NCI-H1048 (cell line): ENCODE measurements around the gene RTN4RL1.

Source experiments
- DNase-seq: peaks from one replicate; lab custom pipeline; 2025; lab: John Stamatoyannopoulos, UW

RTN4RL1 gene, protein sequence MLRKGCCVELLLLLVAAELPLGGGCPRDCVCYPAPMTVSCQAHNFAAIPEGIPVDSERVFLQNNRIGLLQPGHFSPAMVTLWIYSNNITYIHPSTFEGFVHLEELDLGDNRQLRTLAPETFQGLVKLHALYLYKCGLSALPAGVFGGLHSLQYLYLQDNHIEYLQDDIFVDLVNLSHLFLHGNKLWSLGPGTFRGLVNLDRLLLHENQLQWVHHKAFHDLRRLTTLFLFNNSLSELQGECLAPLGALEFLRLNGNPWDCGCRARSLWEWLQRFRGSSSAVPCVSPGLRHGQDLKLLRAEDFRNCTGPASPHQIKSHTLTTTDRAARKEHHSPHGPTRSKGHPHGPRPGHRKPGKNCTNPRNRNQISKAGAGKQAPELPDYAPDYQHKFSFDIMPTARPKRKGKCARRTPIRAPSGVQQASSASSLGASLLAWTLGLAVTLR

GRCh38 chr17:2025220-2025621 is at the start of gene RTN4RL1:
Gene RTN4RL1 (minus strand): TSS chr17:2025334. CDS start chr17:2024865, 469 bp downstream.
- no peak for DNase-seq

DNA sequence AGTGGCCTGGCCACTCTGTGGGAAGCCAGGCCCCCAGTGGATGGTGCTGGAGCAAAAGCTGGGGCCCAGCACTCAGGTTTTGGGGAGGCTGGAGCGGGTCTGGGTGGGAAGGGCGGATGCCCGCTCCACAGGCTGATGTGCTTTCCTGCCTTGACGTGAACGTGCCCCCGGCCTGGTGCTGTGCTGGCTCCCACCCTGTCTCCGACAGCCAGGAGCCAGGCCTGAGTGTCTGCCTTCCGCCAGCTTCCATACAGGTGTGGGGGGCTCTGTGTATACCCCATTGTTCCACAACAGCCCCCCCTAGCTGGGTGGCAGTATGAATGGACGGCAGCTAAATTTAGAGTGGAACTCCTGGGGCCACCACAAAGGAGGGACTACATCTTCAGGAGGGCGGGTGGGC is 49.8 kb upstream of the RTN4RL1 start:
- DNase-seq: no peak

GRCh38 chr17:2071455-2072281 is 46.5 kb upstream of the RTN4RL1 start:
- no peak for DNase-seq

GRCh38 chr17:2071024-2071385 is 45.9 kb upstream of the RTN4RL1 start:
- DNase-seq: no peak

DNA sequence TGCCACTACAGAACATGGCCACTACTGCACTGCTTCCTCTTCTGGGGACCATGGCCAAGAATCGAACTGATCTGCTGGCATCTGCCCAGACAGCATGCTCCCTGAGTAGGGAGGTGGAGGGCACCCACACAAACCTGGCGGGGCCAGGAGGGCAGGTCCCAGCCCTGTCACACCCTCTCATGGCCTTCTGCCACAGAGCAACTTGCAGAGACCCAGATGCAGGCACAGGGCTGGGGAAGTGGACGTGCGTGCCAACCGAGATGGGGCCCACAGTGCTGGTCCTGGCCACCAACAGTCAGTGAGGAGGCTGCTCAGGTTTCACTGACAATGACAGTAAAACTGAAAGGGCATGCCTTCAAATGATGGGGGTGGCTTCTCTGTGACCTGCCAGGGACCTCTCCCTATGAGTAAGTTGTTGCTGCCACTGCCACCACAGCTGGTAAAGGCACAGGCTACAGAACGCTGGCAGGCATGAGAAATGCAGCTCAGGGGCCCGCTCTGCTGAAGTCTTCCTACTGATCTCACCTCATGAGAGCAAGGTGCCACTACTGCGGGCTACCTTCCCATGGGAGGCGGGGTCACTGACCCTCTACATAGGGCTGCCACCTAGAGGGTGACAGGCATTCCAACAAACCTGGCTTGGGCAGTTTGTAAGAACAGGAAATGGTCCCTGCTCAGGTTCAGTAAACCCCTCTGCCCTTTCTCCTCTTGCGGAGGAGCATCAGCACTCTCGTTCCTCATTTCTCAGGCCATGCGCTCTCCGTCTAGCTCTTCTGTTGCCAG is 45.3 kb upstream of the RTN4RL1 start:
- DNase-seq: no peak

DNA sequence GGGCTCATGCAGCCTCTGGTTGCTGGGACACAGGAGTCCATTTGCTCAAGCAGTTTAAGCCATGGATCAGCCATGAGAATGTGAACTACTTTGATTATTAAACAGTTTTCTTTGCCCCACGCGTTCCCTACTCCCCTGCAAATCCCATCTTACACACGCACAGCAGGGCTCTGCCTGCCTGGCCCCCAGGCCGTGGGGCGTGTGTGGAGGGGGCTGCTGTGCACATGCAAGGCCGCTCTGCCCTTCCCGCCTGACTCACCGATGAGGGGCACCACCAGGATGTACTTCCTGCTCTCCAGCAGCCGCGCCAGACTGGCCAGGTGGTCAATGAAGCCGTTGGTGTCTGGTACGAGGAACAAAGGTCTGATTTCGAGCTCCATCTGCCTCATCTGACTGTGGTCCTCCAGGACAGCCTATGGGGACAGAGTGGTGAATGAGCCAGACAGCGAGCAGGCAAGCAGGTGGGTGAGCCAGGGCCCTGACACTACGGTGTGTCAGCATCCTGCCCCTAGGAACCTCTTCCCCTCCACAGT is 43.5 kb upstream of the RTN4RL1 start:
- no peak for DNase-seq

DNA sequence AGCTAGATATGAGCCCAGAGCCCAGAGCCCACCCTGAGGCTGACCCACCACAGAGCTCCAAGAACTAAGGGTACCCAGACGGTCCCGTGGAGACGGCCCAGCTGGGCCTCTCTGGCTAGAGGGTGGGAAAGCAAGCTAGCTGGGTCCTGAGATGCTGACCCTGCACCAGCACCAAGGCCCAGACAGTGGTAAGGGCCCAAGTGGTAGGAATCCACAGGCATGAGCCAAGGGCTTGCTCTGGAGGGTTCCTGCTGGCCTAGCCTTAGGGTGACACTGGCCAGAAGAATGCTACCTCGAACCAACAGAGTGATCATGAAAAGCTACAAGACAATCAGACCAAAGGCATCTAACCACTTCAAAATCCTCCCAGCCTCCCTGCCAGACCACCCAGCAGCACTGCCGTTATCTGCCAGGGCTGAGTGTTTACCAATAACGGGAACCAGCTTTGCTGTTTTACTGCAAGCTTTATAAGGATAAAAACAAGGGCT is 42.9 kb upstream of the RTN4RL1 start:
- DNase-seq: no peak

GRCh38 chr17:2067608-2068024 is 42.5 kb upstream of the RTN4RL1 start:
- no peak for DNase-seq

DNA sequence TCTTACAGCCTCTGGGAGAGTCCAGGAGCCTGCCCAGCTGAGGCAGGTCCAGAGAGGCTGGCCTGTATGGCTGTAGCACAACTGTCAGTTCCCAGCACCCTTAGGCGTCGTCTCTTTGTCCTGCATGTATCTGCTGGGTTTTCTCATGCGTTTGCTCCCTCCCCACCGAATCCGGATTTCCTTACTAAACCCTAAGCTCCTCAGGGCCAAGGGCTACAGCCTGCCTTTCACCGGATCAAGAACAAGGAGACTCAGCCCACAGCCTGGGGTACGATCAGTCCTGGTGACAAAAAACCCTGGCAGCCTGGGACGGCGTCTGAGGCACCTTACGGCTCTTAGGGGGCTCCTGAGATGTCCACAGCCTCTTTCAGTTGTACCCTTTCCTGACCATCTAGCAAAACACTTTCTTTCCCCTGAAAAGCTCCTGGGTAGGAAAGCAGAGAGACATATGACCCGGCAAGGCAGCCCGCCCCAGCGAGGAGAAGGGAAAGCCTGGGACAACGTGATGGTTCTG is 42.0 kb upstream of the RTN4RL1 start:
- DNase-seq: no peak

DNA sequence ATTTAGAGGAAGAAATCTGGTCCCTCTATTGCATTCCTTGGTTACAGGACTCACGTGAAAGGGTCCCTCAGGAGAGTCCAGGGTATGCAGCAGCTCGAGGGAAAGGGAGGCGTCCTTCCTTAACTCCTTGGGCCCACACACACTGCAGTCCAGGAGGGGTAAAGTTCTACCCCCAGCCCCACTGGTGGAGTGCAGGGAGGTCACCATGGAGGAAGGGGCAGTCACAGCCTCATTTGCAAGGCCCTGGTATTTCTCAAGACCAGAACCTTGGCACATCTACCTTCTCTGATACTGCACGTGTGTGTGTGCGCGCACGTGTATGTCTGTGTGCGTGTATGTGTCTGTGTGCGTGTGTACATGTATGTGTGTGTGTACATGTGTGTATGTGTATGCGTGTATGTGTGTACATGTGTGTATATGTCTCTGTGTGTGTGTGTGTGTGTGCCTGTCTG is 40.8 kb upstream of the RTN4RL1 start:
- DNase-seq: no peak

- DNase-seq: no peak
Measured at GRCh38 chr17:2064980-2065785, 40.0 kb upstream of the RTN4RL1 start.

GRCh38 chr17:2064520-2064971 is 39.4 kb upstream of the RTN4RL1 start:
- no peak for DNase-seq

DNA sequence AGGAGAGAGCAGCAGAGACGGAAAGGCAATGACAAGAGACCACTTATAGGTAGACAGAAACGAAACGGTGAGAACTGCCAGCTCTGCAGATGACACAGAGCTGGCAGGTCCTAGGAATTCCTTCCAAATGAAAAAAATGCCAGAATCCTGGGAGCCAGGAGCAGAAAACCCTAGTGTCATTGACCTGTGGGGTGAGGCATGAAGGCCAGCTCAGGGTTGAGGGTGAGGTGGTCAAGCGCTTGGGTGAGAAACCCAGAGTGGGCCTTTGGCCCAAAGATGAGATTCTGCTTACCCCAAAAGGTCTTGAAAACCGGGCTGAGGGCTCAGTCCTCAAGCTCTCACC is 39.0 kb upstream of the RTN4RL1 start:
- no peak for DNase-seq

DNA sequence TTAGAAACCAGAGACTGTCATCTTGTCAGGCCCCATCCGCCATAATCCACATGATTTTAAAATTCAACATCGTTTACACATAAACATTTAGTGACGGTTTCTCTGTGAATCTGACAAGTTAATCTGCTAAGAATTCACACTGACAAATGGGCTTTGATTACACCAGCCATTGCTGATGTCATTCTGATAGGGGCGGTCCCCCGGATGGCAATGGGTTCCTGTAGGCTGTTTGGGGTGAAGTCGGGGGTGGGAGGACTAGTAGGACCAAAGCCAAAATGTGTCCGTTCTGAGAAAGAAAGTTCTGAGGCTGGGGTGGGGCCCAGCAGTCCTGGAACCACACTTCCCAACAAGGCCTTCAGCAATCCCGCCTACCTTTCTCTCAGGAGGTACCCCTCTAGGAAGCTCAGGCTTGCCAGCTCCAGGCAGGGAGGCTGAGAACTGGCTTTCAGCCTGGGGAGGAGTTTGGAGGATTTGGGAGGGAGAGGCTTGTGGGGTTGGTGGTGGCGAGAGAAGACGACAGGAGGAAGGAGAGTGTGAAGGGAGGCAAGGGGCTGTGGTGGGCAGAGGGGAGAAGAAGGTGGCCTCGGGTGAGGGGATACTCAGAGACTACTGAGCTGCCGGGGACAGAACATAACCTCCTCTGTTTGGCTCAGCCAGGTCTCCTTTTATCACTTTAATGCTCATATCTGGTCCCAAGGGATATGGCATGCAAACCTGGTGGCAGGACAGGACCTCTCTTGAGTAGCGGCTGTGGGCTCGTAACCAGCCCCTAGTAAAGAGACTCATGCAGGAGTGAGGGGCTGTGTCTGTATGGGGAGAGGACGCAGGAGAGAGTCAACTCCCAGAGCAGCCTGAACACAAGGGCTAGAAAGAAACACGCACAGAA is 38.4 kb upstream of the RTN4RL1 start:
- DNase-seq: no peak

- DNase-seq: no peak
Measured at GRCh38 chr17:2062571-2063183, 37.5 kb upstream of the RTN4RL1 start.

DNA sequence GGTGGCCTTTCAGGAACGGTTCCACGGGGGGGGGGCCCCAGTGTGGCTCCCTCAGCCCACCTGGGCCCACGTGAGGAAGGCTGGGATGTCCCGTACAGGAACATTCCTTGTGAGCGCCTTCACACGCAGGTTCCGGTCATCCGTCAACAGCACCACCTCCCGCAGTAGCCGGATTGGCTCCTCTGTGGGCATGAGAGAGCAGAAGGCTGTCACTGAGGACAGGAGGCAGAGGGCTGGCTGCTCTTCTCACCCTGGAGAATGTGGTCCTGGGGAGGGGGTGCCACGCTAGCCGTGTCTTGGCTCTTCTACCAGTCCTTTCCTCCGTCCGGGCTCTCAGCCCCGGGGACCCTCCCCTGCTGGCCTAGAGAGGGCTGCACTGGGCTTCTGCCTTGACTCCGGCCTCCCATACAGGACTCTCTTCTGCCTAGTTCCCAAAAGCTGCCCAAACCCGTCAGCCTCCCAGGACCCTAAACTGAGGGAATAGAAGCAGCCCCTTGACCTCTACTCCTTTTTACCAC is 36.4 kb upstream of the RTN4RL1 start:
- DNase-seq: no peak

- DNase-seq: no peak
Measured at GRCh38 chr17:2060681-2061440, 35.7 kb upstream of the RTN4RL1 start.

DNA sequence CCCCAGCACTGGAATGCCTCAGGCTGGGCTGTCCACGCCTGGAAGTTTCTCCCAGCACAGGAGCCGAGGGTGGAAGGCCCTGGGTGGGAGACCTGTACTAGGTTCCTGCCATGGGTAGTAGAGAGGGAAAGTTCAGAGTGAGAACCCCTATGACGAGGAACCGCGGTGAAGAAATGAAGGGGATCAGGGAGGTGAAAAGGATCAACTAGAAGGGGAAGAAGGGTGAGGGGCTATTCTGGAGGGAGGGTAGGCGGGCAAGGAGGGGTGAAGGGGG is 35.2 kb upstream of the RTN4RL1 start:
- no peak for DNase-seq
